ENCODE results near the gene ACTG2.
"Not testable (repeated sequence)": the region's sequence is repeated elsewhere in the genome, so short reads cannot be mapped to it uniquely, and the experiment has no call there.

ACTG2 gene

DNA sequence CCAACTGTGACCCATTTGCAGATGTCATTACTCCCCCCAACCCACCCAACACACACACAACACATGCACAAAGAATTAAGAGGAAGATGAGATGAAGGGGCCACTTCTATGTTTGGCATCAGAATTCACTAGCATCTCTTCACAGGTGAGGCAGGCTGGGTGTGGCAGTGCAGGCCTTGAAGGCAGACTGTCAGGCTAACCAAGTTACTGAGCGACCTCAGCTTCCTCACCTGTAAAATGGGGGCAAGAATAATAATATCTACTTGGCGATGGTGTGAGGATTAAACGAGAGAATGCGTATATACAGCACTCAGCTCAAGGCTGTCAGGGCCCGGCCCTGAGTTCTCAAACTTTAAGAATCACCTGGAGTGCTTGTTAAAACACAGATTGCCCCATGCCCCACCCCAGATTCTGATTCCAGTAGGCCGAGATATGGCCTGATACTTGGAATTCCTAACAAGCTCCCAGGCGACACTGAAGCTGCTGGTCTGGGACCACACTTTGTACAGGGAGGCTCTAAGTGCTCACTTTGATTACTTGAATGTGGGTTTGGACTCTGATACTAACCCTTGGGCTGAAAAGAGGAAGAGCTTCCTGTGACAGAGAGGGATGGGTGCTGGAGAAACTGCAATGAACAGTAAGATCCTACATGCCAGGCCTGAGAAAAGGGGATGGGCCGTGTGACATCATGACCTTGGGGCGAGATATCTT lies 1.1 kb downstream of the ACTG2 start:
- DNase-seq (ENCODE audit: low read depth), result no peak

- no peak for DNase-seq (ENCODE audit: low read depth)
Observed at GRCh38 chr2:73894475-73894850, 1.7 kb downstream of the ACTG2 start.

- DNase-seq (ENCODE audit: low read depth), result no peak
Observed at GRCh38 chr2:73894877-73895276, 2.1 kb downstream of the ACTG2 start.

DNA sequence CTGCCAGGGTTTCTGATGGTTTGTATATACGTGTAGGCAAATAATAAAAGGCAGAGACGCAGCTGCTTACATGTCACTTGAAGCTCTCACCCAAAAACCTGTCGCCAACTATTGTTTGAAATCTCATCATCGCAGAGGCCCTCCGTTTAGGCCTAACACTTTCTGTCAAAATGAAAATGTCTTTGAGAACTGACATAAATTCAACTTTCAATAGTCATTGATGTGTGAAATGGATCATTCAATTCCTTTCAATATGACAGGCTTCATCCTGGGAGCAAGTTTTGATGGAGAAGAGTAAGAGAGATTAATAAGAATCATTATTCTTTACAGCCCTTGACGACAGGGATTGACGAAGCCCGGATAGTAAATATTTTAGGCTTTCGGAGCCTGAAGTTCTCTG lies 2.7 kb downstream of the ACTG2 start:
- DNase-seq (ENCODE audit: low read depth), result no peak

DNA sequence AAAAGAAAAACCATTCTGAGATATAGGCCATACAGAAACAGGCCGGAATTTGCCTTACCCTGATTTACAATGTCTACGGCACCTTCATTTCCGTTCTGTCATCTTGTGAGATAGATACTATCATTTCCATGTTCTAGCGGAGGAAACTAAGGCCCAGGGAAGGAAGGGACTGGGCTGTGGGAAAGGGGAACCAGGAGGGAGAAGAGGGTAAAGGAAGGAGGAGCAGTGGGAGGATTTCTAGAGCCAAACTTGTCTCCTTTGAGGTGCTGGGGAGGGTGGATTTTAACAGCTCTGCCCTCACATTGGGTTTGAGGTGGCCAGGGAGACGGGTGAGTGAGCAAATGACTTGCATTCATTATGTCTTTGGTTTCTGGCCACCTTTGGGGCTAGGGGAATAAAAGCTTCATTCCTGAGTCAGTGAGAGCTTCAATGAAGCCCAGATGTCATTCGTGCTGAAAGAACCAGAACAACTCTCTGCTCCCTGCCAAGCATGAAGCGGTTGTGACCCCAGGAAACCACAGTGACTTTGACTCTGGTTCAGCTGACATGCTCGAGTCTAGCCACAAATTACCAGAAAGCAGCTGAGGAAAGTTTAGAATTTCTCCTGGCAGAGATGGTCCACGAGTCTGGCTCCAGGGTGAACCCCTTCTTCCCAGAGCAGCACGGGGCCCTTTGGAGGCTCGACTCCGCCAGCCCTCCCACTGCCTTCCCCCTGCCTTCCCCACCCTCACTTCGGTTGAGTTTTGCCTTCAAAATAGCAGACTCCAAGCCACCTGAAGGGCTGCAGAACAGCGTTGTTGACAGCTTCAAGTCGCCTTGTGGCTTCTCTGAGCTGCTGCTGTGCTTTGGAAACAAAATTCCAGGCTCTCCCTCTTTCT lies 3.8 kb downstream of the ACTG2 start:
- peak; percentile 93 for DNase-seq (ENCODE audit: low read depth)

- no peak for DNase-seq (ENCODE audit: low read depth)
Observed at GRCh38 chr2:73897240-73897583, 4.4 kb downstream of the ACTG2 start.

DNA sequence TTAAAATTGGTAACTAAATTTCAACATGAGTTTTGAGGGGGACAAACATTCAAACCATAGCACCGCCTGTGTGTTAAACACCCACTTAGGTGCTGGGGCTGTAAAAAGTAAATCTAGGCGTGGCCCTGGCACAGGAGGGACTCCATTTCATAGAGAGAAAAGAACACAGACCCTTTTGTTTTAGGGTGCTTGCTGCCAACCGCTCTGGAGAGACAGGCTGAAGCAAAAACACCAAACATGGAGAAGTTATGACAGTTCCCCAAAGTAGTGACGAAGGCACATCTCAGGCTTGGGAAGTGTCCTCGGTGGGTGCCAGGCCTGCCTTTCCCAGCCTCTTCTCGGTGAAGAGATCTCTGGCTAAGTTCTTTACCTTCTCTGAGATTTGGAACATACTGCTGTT lies 5.1 kb downstream of the ACTG2 start:
- DNase-seq (ENCODE audit: low read depth), result no peak

DNA sequence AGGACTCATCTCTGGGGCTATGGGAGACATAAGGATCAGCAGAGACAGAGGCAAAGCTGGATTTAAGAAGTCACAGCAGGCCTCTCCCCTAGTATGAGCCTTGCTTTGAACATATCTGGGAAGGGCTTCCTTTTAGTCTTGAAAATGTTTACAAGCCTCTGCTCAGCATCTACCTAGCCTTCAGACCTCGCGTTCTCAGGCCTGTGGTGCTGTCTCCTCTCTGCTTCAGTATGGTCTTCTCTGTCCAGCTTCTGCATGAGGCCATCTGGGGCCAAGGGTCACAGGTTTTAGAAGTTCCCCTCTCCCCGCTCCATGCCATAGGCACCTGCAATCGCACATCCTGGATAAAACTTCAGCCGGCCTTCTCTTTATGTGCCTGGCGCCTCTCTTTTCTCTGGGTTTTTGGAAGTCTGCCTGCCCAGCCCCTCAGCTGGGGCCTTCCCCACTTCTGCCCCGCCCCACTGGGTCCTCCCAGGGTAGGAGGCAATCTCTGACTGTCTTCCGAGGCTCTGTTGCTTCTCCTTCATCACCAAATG lies 7.1 kb downstream of the ACTG2 start:
- no peak for DNase-seq (ENCODE audit: low read depth)

DNA sequence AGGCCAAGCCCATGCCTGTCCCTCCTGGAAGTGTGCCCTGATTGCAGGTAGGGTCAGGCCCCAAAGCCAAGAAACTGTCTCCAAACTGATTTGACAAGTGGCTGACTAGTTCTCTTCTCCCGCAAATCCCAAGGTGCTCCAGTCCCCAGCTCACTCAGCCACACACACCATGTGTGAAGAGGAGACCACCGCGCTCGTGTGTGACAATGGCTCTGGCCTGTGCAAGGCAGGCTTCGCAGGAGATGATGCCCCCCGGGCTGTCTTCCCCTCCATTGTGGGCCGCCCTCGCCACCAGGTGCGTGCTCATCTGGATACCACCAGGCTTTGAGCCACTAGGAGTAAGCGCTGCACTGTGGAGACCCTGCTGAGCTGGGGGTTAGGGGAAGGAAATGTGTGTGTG lies 8.3 kb downstream of the ACTG2 start:
- no peak for DNase-seq (ENCODE audit: low read depth)

DNA sequence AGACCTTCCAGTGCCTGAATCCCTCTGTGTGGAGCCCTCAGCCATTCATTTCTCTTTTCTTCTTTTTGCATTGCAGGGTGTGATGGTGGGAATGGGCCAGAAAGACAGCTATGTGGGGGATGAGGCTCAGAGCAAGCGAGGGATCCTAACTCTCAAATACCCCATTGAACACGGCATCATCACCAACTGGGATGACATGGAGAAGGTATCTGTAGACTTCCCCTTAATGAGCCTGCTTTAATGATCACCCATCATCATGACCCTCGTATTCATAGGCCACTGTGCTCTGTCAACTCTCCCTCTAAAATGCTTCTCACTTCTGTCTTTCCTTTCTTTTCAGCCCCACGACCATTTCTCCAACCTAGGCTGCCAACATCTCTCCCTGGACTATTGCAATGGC lies 9.5 kb downstream of the ACTG2 start:
- no peak for DNase-seq (ENCODE audit: low read depth)

GRCh38 chr2:73903313-73903712 lies 10.5 kb downstream of the ACTG2 start:
- DNase-seq (ENCODE audit: low read depth), result no peak

GRCh38 chr2:73903949-73904613 lies 11.3 kb downstream of the ACTG2 start:
- DNase-seq (ENCODE audit: low read depth), result not testable (repeated sequence)

- DNase-seq (ENCODE audit: low read depth), result no peak
Observed at GRCh38 chr2:73904952-73905351, 12.1 kb downstream of the ACTG2 start.

GRCh38 chr2:73906847-73907505 lies 14.2 kb downstream of the ACTG2 start:
- no peak for DNase-seq (ENCODE audit: low read depth)

DNA sequence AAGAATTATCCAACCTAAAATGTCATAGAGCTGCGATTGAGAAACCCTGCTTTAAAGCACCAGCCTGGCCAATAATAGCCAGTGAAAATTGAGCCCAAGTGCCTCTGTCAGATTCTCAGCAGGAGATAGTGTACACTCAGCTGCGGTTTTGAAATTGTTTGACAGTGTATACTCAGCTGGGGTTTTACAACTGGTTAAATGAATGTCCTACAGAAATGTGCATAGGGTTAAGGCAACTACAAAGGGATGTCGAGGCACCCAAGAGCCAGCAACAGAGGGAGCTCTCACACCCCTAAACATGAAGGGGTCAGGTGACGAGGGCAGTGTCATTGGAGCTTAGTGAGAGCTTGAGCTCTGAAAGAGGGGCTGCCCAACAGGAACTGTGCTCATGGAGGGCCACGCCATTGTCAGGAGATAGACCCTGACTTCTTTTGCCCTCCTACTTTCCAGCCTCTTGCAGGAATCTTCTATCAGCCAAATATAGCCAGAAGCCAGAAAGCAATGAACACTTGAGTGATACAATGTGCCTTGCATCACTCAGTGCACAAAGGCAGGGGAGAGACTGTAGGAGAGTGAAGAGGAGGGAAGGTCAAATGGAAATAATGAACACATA lies 15.1 kb downstream of the ACTG2 start:
- DNase-seq (ENCODE audit: low read depth), result peak; percentile 60

DNA sequence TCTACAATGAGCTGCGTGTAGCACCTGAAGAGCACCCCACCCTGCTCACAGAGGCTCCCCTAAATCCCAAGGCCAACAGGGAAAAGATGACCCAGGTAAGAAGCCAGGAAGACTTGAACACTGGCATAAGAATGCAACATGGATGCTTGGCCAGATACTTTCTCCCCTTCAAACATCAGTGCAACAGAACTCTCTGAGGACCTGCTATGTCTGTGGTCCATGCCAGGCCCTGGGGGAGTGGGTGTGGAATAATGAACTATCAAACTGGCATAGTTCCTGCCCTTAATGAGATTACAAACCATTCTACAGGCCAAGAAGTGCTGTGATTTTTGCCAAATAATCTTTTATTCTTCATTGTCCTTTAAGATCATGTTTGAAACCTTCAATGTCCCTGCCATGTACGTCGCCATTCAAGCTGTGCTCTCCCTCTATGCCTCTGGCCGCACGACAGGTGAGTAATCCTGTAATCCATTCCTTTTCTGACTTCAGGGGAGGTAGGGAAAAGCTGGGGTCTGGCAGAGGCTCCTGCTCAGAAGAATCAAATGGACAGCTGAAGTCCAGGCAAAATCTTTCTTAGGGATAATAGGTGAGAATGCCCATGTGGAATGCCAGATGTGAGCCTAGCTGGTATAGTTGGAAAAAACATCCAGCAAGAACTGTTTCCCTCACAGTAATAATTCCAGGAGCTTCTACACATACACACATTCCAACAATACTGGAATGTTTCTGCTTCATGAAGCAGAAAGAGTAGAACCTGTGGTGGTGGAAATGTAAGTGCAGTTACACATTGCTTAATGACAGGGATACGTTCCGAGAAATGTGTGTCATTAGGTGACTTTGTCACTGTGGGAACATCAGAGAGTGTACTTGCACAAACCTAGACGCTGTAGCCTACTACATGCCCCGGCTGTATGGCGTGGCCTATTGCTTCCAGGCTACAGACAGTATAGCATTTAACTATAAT lies 16.2 kb downstream of the ACTG2 start:
- no peak for DNase-seq (ENCODE audit: low read depth)

DNA sequence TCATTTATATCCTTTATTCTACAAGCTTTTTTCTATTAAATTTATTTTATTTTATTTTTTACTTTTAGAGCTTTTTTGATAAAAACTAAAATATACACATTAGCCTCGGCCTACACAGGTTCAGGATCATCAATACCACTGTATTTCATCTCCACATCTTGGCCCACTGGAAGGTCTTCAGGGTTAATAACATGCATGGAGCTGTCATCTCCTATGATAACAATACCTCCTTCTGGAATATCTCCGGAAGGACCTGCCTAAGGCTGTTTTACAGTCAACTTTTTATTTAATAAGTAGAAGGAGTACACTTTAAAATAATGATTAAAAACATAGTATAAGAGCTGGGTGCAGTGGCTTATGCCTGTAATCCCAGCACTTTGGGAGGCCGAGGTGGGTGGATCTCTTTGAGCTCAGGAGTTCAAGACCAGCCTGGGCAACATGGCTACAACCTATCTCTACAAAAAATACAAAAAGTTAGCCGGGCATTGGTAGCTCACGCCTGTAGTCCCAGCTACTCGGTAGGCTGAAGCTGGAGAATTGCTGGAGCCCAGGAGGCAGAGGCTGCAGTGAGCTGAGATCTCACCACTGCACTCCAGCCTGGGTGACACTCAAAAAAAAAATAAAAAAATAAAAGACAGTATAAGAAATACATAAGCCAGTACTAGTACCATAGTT lies 18.2 kb downstream of the ACTG2 start:
- DNase-seq (ENCODE audit: low read depth), result no peak

DNA sequence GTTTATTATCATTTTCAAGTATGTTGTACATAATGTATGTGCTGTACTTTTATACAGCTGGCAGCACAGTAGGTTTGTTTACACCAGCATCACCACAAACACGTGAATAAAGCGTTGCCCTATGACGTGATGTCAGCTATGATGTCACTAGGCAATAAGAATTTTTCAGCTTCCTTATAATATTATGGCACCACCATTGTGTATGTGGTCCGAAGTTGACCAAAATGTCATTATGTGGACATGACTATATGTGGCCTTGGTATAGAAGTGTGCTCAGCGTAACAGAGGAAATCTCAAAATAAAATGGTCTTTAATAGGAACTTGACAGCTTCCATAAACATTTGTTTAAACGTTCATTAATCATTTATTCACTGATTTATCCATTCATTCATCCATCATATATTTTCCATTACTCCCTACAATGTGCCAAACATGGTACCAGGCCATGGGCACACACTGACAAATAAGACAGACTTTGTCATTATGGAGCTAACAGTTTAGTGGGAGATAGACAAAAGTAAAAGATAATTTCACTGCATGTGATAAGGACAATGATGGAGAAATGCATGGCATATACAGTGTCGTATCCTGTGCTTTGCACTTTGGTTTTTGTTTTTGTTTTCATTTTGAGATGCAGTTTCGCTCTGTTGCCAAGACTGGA lies 18.9 kb downstream of the ACTG2 start:
- DNase-seq (ENCODE audit: low read depth), result no peak

- DNase-seq (ENCODE audit: low read depth), result no peak
Observed at GRCh38 chr2:73913414-73914054, 20.7 kb downstream of the ACTG2 start.

All from EH (cell line).